ENCODE data around the gene SPATS2L. TPM values are rescaled to one million over a fixed set of nuclear protein-coding genes. Genes with fewer than 3 reads are reported as not detected.

Gene SPATS2L
- total RNA-seq, 2 experiments from 2014 or later: 79.0 to 82.3 TPM

GRCh38 chr2:200301953-200302858 lies 4.3 kb upstream of the SPATS2L start:
- peaks cover 10% of the 10 kb centered on the region for H3K27me3 Mint-ChIP-seq
- H3K27ac Mint-ChIP-seq: no peak overlapping the region
- no peak overlapping the region for H3K4me3 Mint-ChIP-seq
- H3K9me3 Mint-ChIP-seq: no peaks in the 10 kb centered on the region
- POLR2A ChIA-PET: no interaction called here
- peaks cover 4% of the 10 kb centered on the region for H3K36me3 Mint-ChIP-seq (ENCODE audit: low read depth)
- DNase-seq: no peak
- CTCF ChIA-PET: interaction anchor here (0.8 to 1.2 kb wide), 2 partner anchors 166 to 180 kb away, joined by 3 read pairs; no protein-coding TSS in a partner anchor
- peaks cover 16% of the 10 kb centered on the region for H3K4me1 Mint-ChIP-seq

GRCh38 chr2:200302940-200303727 lies 3.4 kb upstream of the SPATS2L start:
- peak; percentile 16 for DNase-seq
- H3K27ac Mint-ChIP-seq: no peak overlapping the region
- H3K36me3 Mint-ChIP-seq (ENCODE audit: low read depth): peaks cover 4% of the 10 kb centered on the region
- ChIA-PET POLR2A (no interaction called here), CTCF (no interaction called here)
- H3K9me3 Mint-ChIP-seq: no peaks in the 10 kb centered on the region
- peaks cover 20% of the 10 kb centered on the region for H3K4me1 Mint-ChIP-seq
- H3K27me3 Mint-ChIP-seq: peaks cover 10% of the 10 kb centered on the region
- no peak overlapping the region for H3K4me3 Mint-ChIP-seq

GRCh38 chr2:200305797-200306195 lies 697 bp upstream of the SPATS2L start:
- Mint-ChIP-seq H3K9me3 (no peaks in the 10 kb centered on the region), H3K4me3 (peak overlapping the region; percentile 82), H3K36me3 (ENCODE audit: low read depth) (peaks cover 11% of the 10 kb centered on the region), H3K27ac (peak overlapping the region; percentile 82), H3K4me1 (peaks cover 42% of the 10 kb centered on the region), H3K27me3 (peaks cover 3% of the 10 kb centered on the region)
- CTCF ChIA-PET: interaction anchor here (0.6 to 1.5 kb wide), 9 partner anchors 9 to 332 kb away, joined by 3 to 6 read pairs (median 3); no protein-coding TSS in a partner anchor
- peak; percentile 22 for DNase-seq
- POLR2A ChIA-PET: interaction anchor here (1.0 to 3.9 kb wide), 9 partner anchors 9 to 178 kb away, joined by 3 to 34 read pairs (median 4); no protein-coding TSS in a partner anchor

- peaks cover 12% of the 10 kb centered on the region for H3K36me3 Mint-ChIP-seq (ENCODE audit: low read depth)
- DNase-seq: peak; percentile 48
- ChIA-PET CTCF (interaction anchor here (1.2 kb wide), 1 partner anchor 66 kb away, joined by 3 read pairs; no protein-coding TSS in a partner anchor), POLR2A (interaction anchor here (1.0 to 3.9 kb wide), 8 partner anchors 11 to 219 kb away, joined by 3 to 34 read pairs (median 4); partner anchors contain the start of gene SGO2)
- H3K4me1 Mint-ChIP-seq: peaks cover 46% of the 10 kb centered on the region
- peak overlapping the region; percentile 69 for H3K27ac Mint-ChIP-seq
- no peaks in the 10 kb centered on the region for H3K9me3 Mint-ChIP-seq
- peak overlapping the region; percentile 77 for H3K4me3 Mint-ChIP-seq
- peaks cover 3% of the 10 kb centered on the region for H3K27me3 Mint-ChIP-seq
Observed at GRCh38 chr2:200306931-200307723, 634 bp downstream of the SPATS2L start.

- Mint-ChIP-seq H3K4me1 (peaks cover 42% of the 10 kb centered on the region), H3K9me3 (no peaks in the 10 kb centered on the region), H3K36me3 (ENCODE audit: low read depth) (peaks cover 12% of the 10 kb centered on the region), H3K27ac (peak overlapping the region; percentile 69), H3K4me3 (peak overlapping the region; percentile 77), H3K27me3 (peaks cover 3% of the 10 kb centered on the region)
- ChIA-PET POLR2A (interaction anchor here (0.9 to 3.9 kb wide), 5 partner anchors 20 to 160 kb away, joined by 3 to 34 read pairs (median 4); no protein-coding TSS in a partner anchor), CTCF (interaction anchor here (1.0 kb wide), 1 partner anchor 322 kb away, joined by 3 read pairs; no protein-coding TSS in a partner anchor)
- DNase-seq: no peak
Observed at GRCh38 chr2:200307724-200308545, 1.4 kb downstream of the SPATS2L start.

- POLR2A ChIA-PET: interaction anchor here (0.9 to 3.9 kb wide), 4 partner anchors 19 to 159 kb away, joined by 3 to 34 read pairs (median 8); no protein-coding TSS in a partner anchor
- H3K4me1 Mint-ChIP-seq: peaks cover 40% of the 10 kb centered on the region
- peak overlapping the region; percentile 4 for H3K27ac Mint-ChIP-seq
- no peaks in the 10 kb centered on the region for H3K27me3 Mint-ChIP-seq
- peaks cover 12% of the 10 kb centered on the region for H3K36me3 Mint-ChIP-seq (ENCODE audit: low read depth)
- CTCF ChIA-PET: interaction anchor here (1.0 kb wide), 1 partner anchor 323 kb away, joined by 3 read pairs; no protein-coding TSS in a partner anchor
- H3K9me3 Mint-ChIP-seq: no peaks in the 10 kb centered on the region
- H3K4me3 Mint-ChIP-seq: peak overlapping the region; percentile 77
- no peak for DNase-seq
Observed at GRCh38 chr2:200308546-200309295, 2.2 kb downstream of the SPATS2L start.

- no peak overlapping the region for H3K4me3 Mint-ChIP-seq
- peak overlapping the region; percentile 4 for H3K27ac Mint-ChIP-seq
- no peak for DNase-seq
- peaks cover 12% of the 10 kb centered on the region for H3K36me3 Mint-ChIP-seq (ENCODE audit: low read depth)
- POLR2A ChIA-PET: interaction anchor here (0.8 kb wide), 1 partner anchor 324 kb away, joined by 3 read pairs; no protein-coding TSS in a partner anchor
- H3K9me3 Mint-ChIP-seq: no peaks in the 10 kb centered on the region
- peaks cover 43% of the 10 kb centered on the region for H3K4me1 Mint-ChIP-seq
- H3K27me3 Mint-ChIP-seq: no peaks in the 10 kb centered on the region
- CTCF ChIA-PET: interaction anchor here (0.5 kb wide), 1 partner anchor 10 kb away, joined by 3 read pairs; no protein-coding TSS in a partner anchor
Observed at GRCh38 chr2:200309296-200310049, 3.0 kb downstream of the SPATS2L start.

- peaks cover 49% of the 10 kb centered on the region for H3K4me1 Mint-ChIP-seq
- no peaks in the 10 kb centered on the region for H3K9me3 Mint-ChIP-seq
- CTCF ChIA-PET: no interaction called here
- no peak overlapping the region for H3K27ac Mint-ChIP-seq
- POLR2A ChIA-PET: interaction anchor here (0.8 kb wide), 1 partner anchor 325 kb away, joined by 3 read pairs; no protein-coding TSS in a partner anchor
- H3K36me3 Mint-ChIP-seq (ENCODE audit: low read depth): peaks cover 12% of the 10 kb centered on the region
- H3K4me3 Mint-ChIP-seq: no peak overlapping the region
- no peaks in the 10 kb centered on the region for H3K27me3 Mint-ChIP-seq
- no peak for DNase-seq
Observed at GRCh38 chr2:200310545-200310971, 4.1 kb downstream of the SPATS2L start.

- H3K27ac Mint-ChIP-seq: no peak overlapping the region
- no peak for DNase-seq
- H3K36me3 Mint-ChIP-seq (ENCODE audit: low read depth): peaks cover 11% of the 10 kb centered on the region
- ChIA-PET CTCF (no interaction called here), POLR2A (no interaction called here)
- no peaks in the 10 kb centered on the region for H3K27me3 Mint-ChIP-seq
- no peak overlapping the region for H3K4me3 Mint-ChIP-seq
- H3K4me1 Mint-ChIP-seq: peaks cover 50% of the 10 kb centered on the region
- no peaks in the 10 kb centered on the region for H3K9me3 Mint-ChIP-seq
Observed at GRCh38 chr2:200311139-200311538, 4.6 kb downstream of the SPATS2L start.

- H3K27ac Mint-ChIP-seq: no peak overlapping the region
- no peak for DNase-seq
- no peaks in the 10 kb centered on the region for H3K27me3 Mint-ChIP-seq
- no peaks in the 10 kb centered on the region for H3K9me3 Mint-ChIP-seq
- peaks cover 8% of the 10 kb centered on the region for H3K36me3 Mint-ChIP-seq (ENCODE audit: low read depth)
- H3K4me1 Mint-ChIP-seq: peaks cover 54% of the 10 kb centered on the region
- ChIA-PET POLR2A (interaction anchor here (0.9 to 1.4 kb wide), 5 partner anchors 10 to 68 kb away, joined by 3 to 4 read pairs (median 4); no protein-coding TSS in a partner anchor), CTCF (interaction anchor here (1.3 to 1.6 kb wide), 2 partner anchors 10 to 153 kb away, joined by 4 to 6 read pairs; no protein-coding TSS in a partner anchor)
- H3K4me3 Mint-ChIP-seq: no peak overlapping the region
Observed at GRCh38 chr2:200314976-200315567, 8.6 kb downstream of the SPATS2L start.

Data from activated CD4-positive, alpha-beta memory T cell treated with anti-CD3 and anti-CD28 coated beads, Interleukin-2, amount 10 ng/mL, durations not matched to agents 7 days and 5 days (primary cell).